ENCODE results near the gene TRIM15. TPM values are rescaled to one million over a fixed set of nuclear protein-coding genes. Genes with fewer than 3 reads are reported as not detected.

The TRIM15 gene
- total RNA-seq, 1 donor from 2014 or later: not detected

GRCh38 chr6:30180145-30180544, 16.8 kb downstream of the TRIM15 start:
- no peak for TF ChIP-seq CTCF (conservative IDR thresholded peaks at IDR 0.05)
- no peak for DNase-seq (ENCODE audit: low read depth, low spot score)
- H3K36me3 Mint-ChIP-seq (ENCODE audit: low read depth): peaks cover 13% of the 10 kb centered on the region
- no peak overlapping the region for H3K27ac Mint-ChIP-seq (ENCODE audit: unreplicated experiment)
- H3K9me3 Mint-ChIP-seq: peaks cover 10% of the 10 kb centered on the region
- H3K27me3 Mint-ChIP-seq (ENCODE audit: low read depth): peaks cover 47% of the 10 kb centered on the region
- no peaks in the 10 kb centered on the region for H3K4me1 Mint-ChIP-seq
- H3K4me3 Mint-ChIP-seq: no peak overlapping the region

- H3K27ac Mint-ChIP-seq (ENCODE audit: unreplicated experiment): peak overlapping the region; percentile 21
Observed at GRCh38 chr6:30184417-30185031, 21.2 kb downstream of the TRIM15 start.

DNA sequence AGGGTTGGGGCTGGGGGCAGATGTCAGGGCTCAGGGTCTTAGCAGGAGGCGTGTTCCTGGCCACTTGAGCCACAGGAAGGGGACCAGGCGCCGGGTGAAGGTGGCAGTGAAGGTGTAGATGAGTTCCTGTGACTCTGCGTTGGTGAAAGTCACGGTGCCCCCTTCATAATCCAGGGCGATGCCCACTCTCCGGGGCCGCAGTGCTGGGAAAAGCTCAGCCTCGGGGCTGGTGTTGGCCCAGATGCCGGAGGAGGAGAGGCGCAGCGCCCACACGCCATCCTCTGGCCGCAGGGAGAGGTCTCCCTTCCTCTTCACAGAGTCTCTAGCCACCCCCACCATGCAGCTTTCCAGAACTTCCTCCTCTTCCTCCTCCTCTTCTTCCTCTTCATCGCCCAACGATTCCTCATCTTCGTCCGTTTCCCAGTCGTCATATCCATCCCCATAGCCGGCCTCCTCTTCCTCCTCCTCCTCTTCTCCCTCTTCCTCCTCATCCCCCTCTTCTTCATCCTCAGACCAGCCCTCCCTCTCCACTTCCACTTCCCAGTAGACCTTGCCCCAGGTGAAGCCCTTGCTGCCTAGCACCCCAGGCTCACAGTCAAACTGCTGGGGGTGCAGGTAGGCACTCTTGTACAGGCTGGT, 22.6 kb downstream of the TRIM15 start:
- no peak for TF ChIP-seq CTCF (conservative IDR thresholded peaks at IDR 0.05)
- Mint-ChIP-seq H3K4me1 (no peaks in the 10 kb centered on the region), H3K27me3 (ENCODE audit: low read depth) (peaks cover 2% of the 10 kb centered on the region), H3K36me3 (ENCODE audit: low read depth) (peaks cover 33% of the 10 kb centered on the region), H3K9me3 (peaks cover 1% of the 10 kb centered on the region), H3K27ac (ENCODE audit: unreplicated experiment) (no peak overlapping the region), H3K4me3 (no peak overlapping the region)
- no peak for DNase-seq (ENCODE audit: low read depth, low spot score)

More at GRCh38 chr6:30184417-30185031, 21.2 kb downstream of the TRIM15 start:
- H3K4me1 Mint-ChIP-seq: no peaks in the 10 kb centered on the region
- TF ChIP-seq CTCF (conservative IDR thresholded peaks at IDR 0.05): no peak
- H3K4me3 Mint-ChIP-seq: no peak overlapping the region
- peaks cover 35% of the 10 kb centered on the region for H3K36me3 Mint-ChIP-seq (ENCODE audit: low read depth)
- peaks cover 6% of the 10 kb centered on the region for H3K27me3 Mint-ChIP-seq (ENCODE audit: low read depth)
- DNase-seq (ENCODE audit: low read depth, low spot score): no peak
- H3K9me3 Mint-ChIP-seq: peaks cover 8% of the 10 kb centered on the region

DNA sequence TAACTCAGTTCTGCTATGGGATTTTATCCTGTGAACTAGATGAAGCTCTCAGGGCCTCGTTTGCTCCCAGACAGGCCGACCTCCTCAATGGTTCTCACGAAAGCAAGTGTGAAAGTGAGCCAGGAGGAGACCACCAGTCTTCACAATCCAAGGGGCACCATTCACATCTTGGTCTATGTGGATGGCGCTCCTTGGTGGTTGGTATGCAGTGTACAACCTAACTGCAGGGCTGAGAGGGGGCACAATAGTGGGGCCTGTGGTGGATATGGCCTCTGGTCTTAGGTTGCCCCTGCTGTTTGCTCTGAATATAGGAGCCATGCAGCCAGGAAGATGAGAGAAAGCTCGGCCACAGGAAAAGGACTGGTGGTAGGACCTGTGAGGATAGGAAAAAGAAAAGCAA, 25.2 kb downstream of the TRIM15 start:
- Mint-ChIP-seq H3K9me3 (no peaks in the 10 kb centered on the region), H3K4me3 (no peak overlapping the region), H3K27me3 (ENCODE audit: low read depth) (no peaks in the 10 kb centered on the region), H3K4me1 (no peaks in the 10 kb centered on the region), H3K36me3 (ENCODE audit: low read depth) (peaks cover 31% of the 10 kb centered on the region), H3K27ac (ENCODE audit: unreplicated experiment) (no peak overlapping the region)
- no peak for DNase-seq (ENCODE audit: low read depth, low spot score)
- TF ChIP-seq CTCF (conservative IDR thresholded peaks at IDR 0.05): no peak

DNA sequence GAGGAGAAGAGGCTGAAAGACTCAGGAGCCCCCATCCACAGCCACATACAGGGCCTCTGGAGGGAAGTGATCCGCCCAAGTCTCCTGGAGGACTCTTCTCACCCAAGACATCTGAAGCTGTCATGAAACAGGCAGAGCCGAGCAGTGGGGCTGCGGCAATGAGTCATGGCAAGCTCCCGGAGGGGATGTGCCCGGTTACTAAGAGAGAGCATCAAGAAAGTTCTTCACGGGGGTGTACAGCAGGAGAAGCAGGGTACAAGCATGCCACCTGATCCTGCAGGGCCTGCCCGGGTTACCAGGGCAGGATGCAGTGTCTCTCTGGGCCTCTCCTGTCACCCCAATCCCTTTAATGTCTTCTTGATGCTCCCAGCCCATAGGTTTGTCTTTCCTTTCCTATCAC, 28.7 kb downstream of the TRIM15 start:
- Mint-ChIP-seq H3K27me3 (ENCODE audit: low read depth) (no peaks in the 10 kb centered on the region), H3K4me3 (no peak overlapping the region), H3K4me1 (peaks cover 3% of the 10 kb centered on the region), H3K27ac (ENCODE audit: unreplicated experiment) (no peak overlapping the region), H3K9me3 (no peaks in the 10 kb centered on the region), H3K36me3 (ENCODE audit: low read depth) (peaks cover 7% of the 10 kb centered on the region)
- no peak for DNase-seq (ENCODE audit: low read depth, low spot score)
- TF ChIP-seq CTCF (conservative IDR thresholded peaks at IDR 0.05): no peak
